Neural cell (in vitro differentiated cells): Measurements from ENCODE around the gene HNRNPLL. TPM values are rescaled to one million over a fixed set of nuclear protein-coding genes. Genes with fewer than 3 reads are reported as not detected.

Experiments
- H2AFZ ChIP-seq: fragments of 200-600, 300-800 bp; sonication (generic), shearing (Covaris generic); 2 replicates; pipeline ENCODE4 v1.6.0; 2014; ENCODE audit warnings: low read depth, mild to moderate bottlenecking, antibody characterized with exemption, low read length, moderate library complexity
- H3F3A ChIP-seq: fragments of 200-600 bp; shearing (Covaris generic); 2 replicates; pipeline ENCODE4 v1.6.1; 2016; ENCODE audit warnings: mild to moderate bottlenecking, moderate library complexity, mixed read lengths, antibody characterized with exemption, low read length; ENCODE audit not compliant: insufficient read depth, poor library complexity, severe bottlenecking
- H3K27ac ChIP-seq: fragments of 200-600, 300-800 bp; sonication (generic), shearing (Covaris generic); 2 replicates; pipeline ENCODE4 v1.5.1; 2014; ENCODE audit warnings: mild to moderate bottlenecking, low read length, moderate library complexity
- H3K27me3 ChIP-seq: fragments of 300-800, 200-600 bp; sonication (generic), shearing (Covaris generic); 2 replicates; pipeline ENCODE4 v1.6.0; 2014; ENCODE audit warnings: mild to moderate bottlenecking, low read depth, low read length, moderate library complexity; ENCODE audit not compliant: insufficient read depth
- H3K36me3 ChIP-seq: fragments of 300-800, 200-600 bp; sonication (generic), shearing (Covaris generic); 2 replicates; pipeline ENCODE4 v1.5.1; 2014; ENCODE audit warnings: mild to moderate bottlenecking, antibody characterized with exemption, low read length, moderate library complexity; ENCODE audit not compliant: insufficient read depth
- H3K4me2 ChIP-seq: fragments of 300-800, 200-600 bp; sonication (generic), shearing (Covaris generic); 2 replicates; pipeline ENCODE4 v1.6.0; 2014; ENCODE audit warnings: mild to moderate bottlenecking, low read length
- H3K4me3 ChIP-seq: fragments of 300-800, 200-600 bp; sonication (generic), shearing (Covaris generic); 2 replicates; pipeline ENCODE4 v1.5.1; 2014; ENCODE audit warnings: mild to moderate bottlenecking, low read length, moderate library complexity
- H3K79me2 ChIP-seq: fragments of 200-600 bp; shearing (Covaris generic); replicated peaks from 2 replicates; pipeline ENCODE4 v1.6.0; 2014; ENCODE audit warnings: mild to moderate bottlenecking, low read length, moderate library complexity; ENCODE audit not compliant: insufficient read depth
- H3K9ac ChIP-seq: fragments of 300-800, 200-600 bp; sonication (generic), shearing (Covaris generic); 2 replicates; pipeline ENCODE4 v1.6.1; 2016; ENCODE audit warnings: mild to moderate bottlenecking, low read length, mixed read lengths
- H3K9me2 ChIP-seq: fragments of 200-600 bp; shearing (Covaris generic); 2 replicates; pipeline ENCODE4 v1.6.1; 2016; ENCODE audit warnings: mild to moderate bottlenecking, low read length, mixed read lengths; ENCODE audit not compliant: insufficient read depth
- H3K9me3 ChIP-seq: fragments of 200-600, 300-800 bp; sonication (generic), shearing (Covaris generic); 2 replicates; pipeline ENCODE4 v1.6.1; 2016; ENCODE audit warnings: mild to moderate bottlenecking, mixed run types, low read length, moderate library complexity, mixed read lengths
- H4K20me1 ChIP-seq: fragments of 200-600 bp; shearing (Covaris generic); 2 replicates; pipeline ENCODE4 v1.6.1; 2016; ENCODE audit warnings: mild to moderate bottlenecking, mixed run types; ENCODE audit not compliant: insufficient read depth
- EP300 ChIP-seq: fragments of 450-650 bp; conservative IDR thresholded peaks from 2 replicates; pipeline ENCODE4 v1.6.1; 2014; ENCODE audit warnings: antibody characterized with exemption, mild to moderate bottlenecking, moderate library complexity; ENCODE audit not compliant: poor library complexity, severe bottlenecking
- EZH2 ChIP-seq: fragments of 200-600, 300-800 bp; shearing (Covaris generic), sonication (generic); IDR thresholded peaks from 2 replicates; pipeline ENCODE4 v1.6.1; 2014; ENCODE audit warnings: antibody characterized with exemption, low read length, borderline replicate concordance, mild to moderate bottlenecking; ENCODE audit not compliant: insufficient read depth, poor library complexity, severe bottlenecking
- MXI1 ChIP-seq: fragments of 450-650 bp; conservative IDR thresholded peaks from 2 replicates; pipeline ENCODE4 v1.6.1; 2014; ENCODE audit warnings: antibody characterized with exemption, mild to moderate bottlenecking; ENCODE audit not compliant: poor library complexity, severe bottlenecking
- POLR2AphosphoS5 ChIP-seq: IDR thresholded peaks from 2 replicates; pipeline ENCODE4 v1.6.1; 2012
- RAD21 ChIP-seq: fragments of 450-650 bp; conservative IDR thresholded peaks from 2 replicates; pipeline ENCODE4 v1.6.1; 2014; ENCODE audit warnings: antibody characterized with exemption, mild to moderate bottlenecking, moderate library complexity
- REST ChIP-seq: IDR thresholded peaks from 2 replicates; pipeline ENCODE4 v1.6.1; 2012; ENCODE audit warnings: borderline replicate concordance
- SMC3 ChIP-seq: fragments of 450-650 bp; conservative IDR thresholded peaks from 2 replicates; pipeline ENCODE4 v1.6.1; 2014; ENCODE audit warnings: antibody characterized with exemption, mild to moderate bottlenecking, moderate library complexity; ENCODE audit not compliant: poor library complexity
- TAF1 ChIP-seq: IDR thresholded peaks from 2 replicates; pipeline ENCODE4 v1.6.1; 2012; ENCODE audit warnings: low read depth
- polyA plus RNA-seq: library from polyadenylated mRNA; depleted of rRNA; stranded (reverse); fragments of >200 nt; gene quantifications from 2 replicates; pipeline ENCODE4 v1.2.3, GENCODE V29; 2014
- TF ChIP-seq, protein P1 (sequence below): fragments of 450-650 bp; IDR thresholded peaks from 2 replicates; pipeline ENCODE4 v1.5.1; 2014; ENCODE audit warnings: antibody characterized with exemption, mild to moderate bottlenecking, moderate library complexity; ENCODE audit not compliant: poor library complexity, severe bottlenecking

Gene HNRNPLL
- polyA plus RNA-seq, 1 donor from 2014 or later, result 63.5 TPM

- H3F3A ChIP-seq, result no peaks in the 10 kb centered on the region
- H3K36me3 ChIP-seq, result no peaks in the 10 kb centered on the region
- H3K9ac ChIP-seq, result no peak overlapping the region
- H3K4me2 ChIP-seq, result no peak overlapping the region
- no peak overlapping the region for H3K27ac ChIP-seq
- no peaks in the 10 kb centered on the region for H3K9me3 ChIP-seq
- H3K27me3 ChIP-seq, result no peaks in the 10 kb centered on the region
- no peak overlapping the region for H2AFZ ChIP-seq
- no peaks in the 10 kb centered on the region for H3K79me2 ChIP-seq
- H4K20me1 ChIP-seq, result no peaks in the 10 kb centered on the region
- H3K4me3 ChIP-seq, result no peak overlapping the region
- no peaks in the 10 kb centered on the region for H3K9me2 ChIP-seq
- TF ChIP-seq EZH2, result no peak
- no peak for TF ChIP-seq RAD21
Observed at GRCh38 chr2:38547791-38548190, 54.9 kb downstream of the HNRNPLL start.

GRCh38 chr2:38546585-38546984 is 56.1 kb downstream of the HNRNPLL start:
- Histone ChIP-seq H4K20me1 (no peaks in the 10 kb centered on the region), H3K27me3 (no peaks in the 10 kb centered on the region), H3K4me3 (no peak overlapping the region), H3K9ac (no peak overlapping the region), H3F3A (no peaks in the 10 kb centered on the region), H3K9me2 (no peaks in the 10 kb centered on the region), H2AFZ (no peak overlapping the region), H3K9me3 (no peaks in the 10 kb centered on the region), H3K27ac (no peak overlapping the region), H3K79me2 (no peaks in the 10 kb centered on the region), H3K36me3 (no peaks in the 10 kb centered on the region), H3K4me2 (no peak overlapping the region)
- TF ChIP-seq RAD21, result no peak
- no peak for TF ChIP-seq SMC3
- no peak for TF ChIP-seq TAF1
- TF ChIP-seq EZH2, result no peak
- TF ChIP-seq MXI1, result no peak
- no peak for TF ChIP-seq EP300
- TF ChIP-seq REST, result no peak
- TF ChIP-seq POLR2AphosphoS5, result no peak
- TF ChIP-seq, protein P1, sequence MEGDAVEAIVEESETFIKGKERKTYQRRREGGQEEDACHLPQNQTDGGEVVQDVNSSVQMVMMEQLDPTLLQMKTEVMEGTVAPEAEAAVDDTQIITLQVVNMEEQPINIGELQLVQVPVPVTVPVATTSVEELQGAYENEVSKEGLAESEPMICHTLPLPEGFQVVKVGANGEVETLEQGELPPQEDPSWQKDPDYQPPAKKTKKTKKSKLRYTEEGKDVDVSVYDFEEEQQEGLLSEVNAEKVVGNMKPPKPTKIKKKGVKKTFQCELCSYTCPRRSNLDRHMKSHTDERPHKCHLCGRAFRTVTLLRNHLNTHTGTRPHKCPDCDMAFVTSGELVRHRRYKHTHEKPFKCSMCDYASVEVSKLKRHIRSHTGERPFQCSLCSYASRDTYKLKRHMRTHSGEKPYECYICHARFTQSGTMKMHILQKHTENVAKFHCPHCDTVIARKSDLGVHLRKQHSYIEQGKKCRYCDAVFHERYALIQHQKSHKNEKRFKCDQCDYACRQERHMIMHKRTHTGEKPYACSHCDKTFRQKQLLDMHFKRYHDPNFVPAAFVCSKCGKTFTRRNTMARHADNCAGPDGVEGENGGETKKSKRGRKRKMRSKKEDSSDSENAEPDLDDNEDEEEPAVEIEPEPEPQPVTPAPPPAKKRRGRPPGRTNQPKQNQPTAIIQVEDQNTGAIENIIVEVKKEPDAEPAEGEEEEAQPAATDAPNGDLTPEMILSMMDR, result no peak

- H3K79me2 ChIP-seq, result no peaks in the 10 kb centered on the region
Observed at GRCh38 chr2:38546064-38546463, 56.7 kb downstream of the HNRNPLL start.

More at GRCh38 chr2:38546064-38546463, 56.7 kb downstream of the HNRNPLL start:
- Histone ChIP-seq H3K9me3 (no peaks in the 10 kb centered on the region), H3K27me3 (no peaks in the 10 kb centered on the region), H3K4me2 (no peak overlapping the region), H4K20me1 (no peaks in the 10 kb centered on the region), H2AFZ (no peak overlapping the region), H3K9ac (no peak overlapping the region), H3K36me3 (no peaks in the 10 kb centered on the region), H3K4me3 (no peak overlapping the region), H3K9me2 (no peaks in the 10 kb centered on the region), H3F3A (no peaks in the 10 kb centered on the region), H3K27ac (no peak overlapping the region)
- TF ChIP-seq EZH2, result no peak
- no peak for TF ChIP-seq RAD21
- TF ChIP-seq SMC3, result no peak
- no peak for TF ChIP-seq REST
- TF ChIP-seq POLR2AphosphoS5, result no peak
- no peak for TF ChIP-seq EP300
- TF ChIP-seq TAF1, result no peak
- TF ChIP-seq, protein P1, result no peak
- no peak for TF ChIP-seq MXI1
